Subcutaneous adipose tissue (tissue), 4 donors: ENCODE results near the gene PRAC2. TPM values are rescaled to one million over a fixed set of nuclear protein-coding genes. Genes with fewer than 3 reads are reported as not detected.

ENCODE experiments used
- CTCF ChIP-seq: fragments of 450-650 bp; IDR thresholded peaks from one replicate; pipeline ENCODE4 v1.5.1; 2016; ENCODE audit warnings: low read depth, mild to moderate bottlenecking, control low read depth, antibody characterized with exemption, moderate library complexity
- total RNA-seq, 4 donors: library from RNA; depleted of rRNA; stranded (reverse); fragments of >200 nt; gene quantifications; one replicate each; pipeline ENCODE4 v1.1.0, GENCODE V29; 2016

Gene PRAC2
- total RNA-seq, 4 donors from 2014 or later, result 2.9 to 7.9 TPM; not detected in 2

GRCh38 chr17:48740537-48740936, 17.6 kb downstream of the PRAC2 start:
- no peak for TF ChIP-seq CTCF

DNA sequence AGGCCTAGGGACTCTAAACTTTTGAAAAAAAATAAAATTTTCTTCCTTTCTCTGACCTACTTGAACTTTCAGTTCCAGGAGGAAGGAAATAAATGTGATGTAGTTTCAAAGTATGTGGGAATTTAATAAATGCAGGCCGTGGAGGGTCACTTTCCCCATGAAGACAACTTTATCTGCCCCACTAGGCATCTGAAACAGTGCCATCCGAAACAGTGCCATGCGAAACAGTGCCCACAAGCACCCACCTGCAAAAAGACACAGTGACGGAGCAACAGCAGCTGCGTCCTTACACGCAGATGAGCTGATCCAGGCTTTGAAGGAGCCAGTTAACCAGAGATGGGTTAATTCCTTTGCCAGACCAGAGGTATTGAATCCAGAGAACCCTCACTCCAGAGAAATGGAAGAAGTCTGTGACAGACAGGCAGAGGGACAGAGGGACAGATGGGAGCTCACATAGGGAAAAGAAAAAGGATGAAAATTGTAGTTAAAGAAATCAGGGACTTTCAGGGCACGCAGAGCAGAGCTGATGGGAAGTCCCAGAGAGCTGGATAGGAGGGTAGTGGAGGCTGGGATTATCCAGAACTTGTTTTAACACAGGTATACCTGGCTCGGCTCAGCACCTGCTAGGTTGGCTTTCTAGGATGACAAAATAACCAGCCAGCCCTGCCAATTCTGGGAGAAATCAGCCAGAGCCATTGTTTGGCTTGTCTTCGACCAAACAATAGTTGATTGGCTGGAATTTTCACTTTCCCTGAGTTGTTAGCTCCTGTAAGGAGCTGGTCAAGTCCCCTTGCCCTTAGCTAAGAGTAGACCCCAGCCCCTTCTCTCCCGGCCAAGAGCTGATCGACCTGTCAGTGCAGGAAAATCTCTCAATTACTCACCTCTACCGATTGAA, 22.6 kb downstream of the PRAC2 start:
- TF ChIP-seq CTCF, result no peak

- no peak for TF ChIP-seq CTCF
Observed at GRCh38 chr17:48746916-48747444, 24.0 kb downstream of the PRAC2 start.

DNA sequence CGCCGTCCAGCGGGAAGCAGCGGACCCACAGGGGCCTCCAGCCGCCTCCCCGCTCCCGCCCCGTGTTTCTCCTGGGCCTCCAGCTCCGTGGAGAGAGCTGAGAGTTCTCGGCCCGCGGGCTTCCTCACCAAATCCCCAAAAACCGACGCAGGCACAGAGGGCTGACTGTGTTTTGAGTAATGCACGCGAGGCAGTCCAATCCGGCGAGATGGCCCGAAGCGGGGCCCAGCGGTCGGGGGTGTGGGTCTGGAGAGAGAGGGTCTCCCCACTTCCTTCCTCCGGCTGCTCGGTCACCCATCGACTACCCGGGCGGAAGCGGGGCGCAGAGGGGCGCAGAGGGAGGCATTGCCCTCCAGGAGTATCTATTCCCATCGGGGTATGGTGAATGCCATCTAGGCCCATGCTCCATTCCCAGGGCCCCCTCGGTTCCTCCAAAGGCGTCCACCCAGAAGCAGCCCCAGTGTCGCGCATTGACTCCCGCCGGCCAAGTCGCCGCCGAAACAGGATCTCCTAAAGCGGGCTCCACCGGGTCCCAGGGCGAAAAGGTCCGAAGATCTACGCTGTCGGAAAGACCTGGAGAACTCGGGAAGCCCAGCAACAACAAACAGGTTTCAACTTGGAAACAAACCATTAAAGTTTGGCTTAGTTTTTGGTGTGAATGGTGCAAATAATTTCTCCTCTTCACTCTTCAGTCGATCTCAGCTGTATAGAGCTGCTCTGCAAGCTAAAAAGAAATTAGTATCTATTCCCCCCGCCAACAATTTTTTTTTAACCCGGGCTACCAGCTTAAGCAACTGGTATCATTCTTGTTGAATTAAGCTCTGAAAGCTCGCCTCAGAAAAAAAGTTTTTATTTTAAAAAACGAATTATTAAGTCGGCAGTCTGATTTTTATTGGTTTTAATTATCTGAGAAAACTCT, 24.7 kb downstream of the PRAC2 start:
- TF ChIP-seq CTCF, result no peak

- no peak for TF ChIP-seq CTCF
Observed at GRCh38 chr17:48748718-48749566, 26.0 kb downstream of the PRAC2 start.

DNA sequence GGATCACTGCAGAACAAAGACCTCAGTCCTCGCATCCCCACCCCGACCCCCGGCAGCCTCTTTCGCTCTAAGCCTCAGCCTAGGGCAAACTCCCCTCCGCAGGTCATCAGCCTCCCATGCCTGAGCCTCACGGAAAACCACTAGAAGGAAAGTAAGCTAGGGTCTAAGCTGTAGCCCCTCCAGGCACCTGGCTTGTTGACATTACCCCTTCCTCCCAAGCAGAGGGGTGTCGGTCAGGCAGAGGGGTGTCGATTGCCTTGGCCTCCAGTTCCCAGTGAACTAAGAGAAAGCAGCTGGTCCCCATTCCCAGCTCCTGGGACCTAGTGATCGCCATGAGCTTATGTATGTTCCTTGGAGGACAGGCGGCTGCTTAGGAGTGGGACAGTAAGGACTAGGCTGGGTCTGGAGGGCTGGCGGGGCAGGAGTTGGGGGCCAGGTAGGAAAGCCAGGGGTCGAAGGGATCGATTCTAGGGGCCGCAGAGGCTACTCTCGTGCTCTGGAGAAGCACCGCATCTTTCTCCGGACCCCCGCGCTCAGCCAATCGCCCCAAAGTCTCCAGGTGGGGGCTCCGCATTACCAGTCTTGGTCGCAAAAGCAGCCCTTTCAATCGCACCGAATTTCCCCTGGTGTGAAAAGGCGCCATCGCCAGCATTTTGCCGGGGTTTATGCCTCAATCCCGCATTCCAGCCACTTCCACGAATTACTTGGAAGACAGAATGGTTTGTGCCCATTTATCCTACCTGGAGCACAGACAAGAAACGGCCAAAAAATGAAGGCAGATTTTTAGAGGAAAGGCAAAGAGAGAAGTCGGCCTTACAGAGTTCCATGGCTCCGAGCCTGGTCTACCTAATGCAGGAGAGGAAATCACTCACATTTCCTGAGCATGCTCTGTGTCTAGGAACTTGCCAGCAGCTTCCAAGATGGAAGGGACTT, 26.9 kb downstream of the PRAC2 start:
- TF ChIP-seq CTCF, result no peak
